GM21390 (cell line): ENCODE data around the gene REX1BD.

Experiments used
- ATAC-seq: cut with Tn5 transposase; IDR thresholded peaks from one replicate; pipeline ENCODE4 v1.9.1; 2021; ENCODE audit not compliant: unreplicated experiment

The REX1BD gene

GRCh38 chr19:18612772-18613588 is 24.4 kb downstream of the REX1BD start, which contains the start of gene TMEM59L:
Gene TMEM59L, plus strand, starts transcription at chr19:18612870. Its CDS starts 89 bp downstream, at chr19:18612959.
- no peak for ATAC-seq

- ATAC-seq, result no peak
Observed at GRCh38 chr19:18613589-18614234, 25.1 kb downstream of the REX1BD start.

GRCh38 chr19:18616023-18616422 is 27.4 kb downstream of the REX1BD start:
- no peak for ATAC-seq

- ATAC-seq, result no peak
Observed at GRCh38 chr19:18617562-18617961, 29.0 kb downstream of the REX1BD start.

GRCh38 chr19:18618236-18618635 is 29.6 kb downstream of the REX1BD start:
- ATAC-seq, result no peak

GRCh38 chr19:18620311-18620710 is 31.7 kb downstream of the REX1BD start:
- ATAC-seq, result no peak

GRCh38 chr19:18620902-18621301 is 32.3 kb downstream of the REX1BD start:
- no peak for ATAC-seq

GRCh38 chr19:18626906-18627305 is 38.3 kb downstream of the REX1BD start:
- ATAC-seq, result no peak

- no peak for ATAC-seq
Observed at GRCh38 chr19:18629166-18630088, 40.8 kb downstream of the REX1BD start.

GRCh38 chr19:18633321-18633720 is 44.7 kb downstream of the REX1BD start:
- no peak for ATAC-seq

- ATAC-seq, result no peak
Observed at GRCh38 chr19:18634612-18635297, 46.2 kb downstream of the REX1BD start.

GRCh38 chr19:18635831-18636182 is 47.2 kb downstream of the REX1BD start:
- ATAC-seq, result no peak

GRCh38 chr19:18636183-18636968 is 47.8 kb downstream of the REX1BD start:
- ATAC-seq, result peak; percentile 83

GRCh38 chr19:18636969-18637629 is 48.5 kb downstream of the REX1BD start, which contains the start of gene KLHL26:
Gene KLHL26, plus strand, starts transcription at chr19:18637028. Its CDS starts 27 bp downstream, at chr19:18637055.
- ATAC-seq, result no peak

GRCh38 chr19:18637673-18638630 is 49.4 kb downstream of the REX1BD start:
- no peak for ATAC-seq

GRCh38 chr19:18639706-18640243 is 51.2 kb downstream of the REX1BD start:
- ATAC-seq, result no peak
